GM18507 (cell line): ENCODE measurements around the gene PRELID2.
A peak's percentile ranks its signal among the peaks of the same experiment; 100 is the strongest.
"Not testable (repeated sequence)": the region's sequence is repeated elsewhere in the genome, so short reads cannot be mapped to it uniquely, and the experiment has no call there.

Source experiments
- DNase-seq: peaks from one replicate; pipeline ENCODE4 v3.0.0; 2011; ENCODE audit warnings: low read depth; ENCODE audit not compliant: insufficient read length; ENCODE audit errors: extremely low spot score
- FAIRE-seq: peaks from 2 replicates; lab custom pipeline; 2011; peaks lifted over from hg19 to GRCh38; lab: Jason Lieb, UNC

The PRELID2 gene

DNA sequence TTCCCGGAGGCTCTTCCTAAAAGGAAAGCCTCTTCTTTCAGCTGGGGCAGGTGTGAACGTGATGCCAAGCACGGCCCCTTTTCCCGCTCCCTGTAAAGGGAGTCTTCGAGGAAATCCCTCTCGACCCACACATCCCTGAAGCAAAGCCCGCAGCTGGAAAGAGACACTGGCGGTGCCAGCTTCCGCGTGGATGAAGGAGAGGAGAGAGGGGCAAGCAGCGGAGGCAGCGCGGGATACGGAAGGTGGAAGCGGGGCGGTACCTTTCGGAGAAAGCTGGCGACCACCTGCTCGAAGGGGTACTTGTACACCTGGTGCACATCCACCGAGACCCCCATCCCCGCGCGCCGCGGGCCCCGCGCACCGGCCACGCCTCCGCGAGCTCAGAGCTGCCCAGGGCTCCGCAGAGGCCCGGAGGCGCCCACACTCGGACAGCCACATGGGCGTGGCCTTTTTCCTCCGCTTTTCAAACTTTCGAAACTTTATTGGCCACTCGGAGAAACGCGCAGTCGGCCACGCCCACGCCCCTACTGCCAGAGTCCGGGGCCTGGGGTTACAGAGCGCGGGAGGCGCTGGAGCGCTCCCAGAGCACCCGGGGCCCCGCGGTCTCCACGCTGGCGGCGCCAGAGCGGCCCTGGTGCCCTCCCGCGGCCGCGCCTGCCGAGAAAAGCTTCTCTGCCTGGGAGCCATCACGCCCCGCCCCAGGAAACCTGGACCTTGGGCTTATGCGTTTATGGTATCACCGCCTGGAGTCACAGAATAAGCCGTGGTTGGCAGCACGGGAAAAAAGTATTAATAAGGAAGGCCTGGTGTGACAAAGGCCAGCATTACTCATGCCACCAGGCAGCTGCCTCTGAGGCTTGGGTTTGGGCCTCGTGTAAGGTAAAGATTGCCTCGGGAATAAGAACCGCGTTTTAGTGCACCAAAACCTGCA is at the start of gene PRELID2:
Gene PRELID2 (minus strand): TSS at position 426 of the 931 bp plus-strand sequence. CDS start 91 bp downstream, at position 335.
- no peak for FAIRE-seq

DNA sequence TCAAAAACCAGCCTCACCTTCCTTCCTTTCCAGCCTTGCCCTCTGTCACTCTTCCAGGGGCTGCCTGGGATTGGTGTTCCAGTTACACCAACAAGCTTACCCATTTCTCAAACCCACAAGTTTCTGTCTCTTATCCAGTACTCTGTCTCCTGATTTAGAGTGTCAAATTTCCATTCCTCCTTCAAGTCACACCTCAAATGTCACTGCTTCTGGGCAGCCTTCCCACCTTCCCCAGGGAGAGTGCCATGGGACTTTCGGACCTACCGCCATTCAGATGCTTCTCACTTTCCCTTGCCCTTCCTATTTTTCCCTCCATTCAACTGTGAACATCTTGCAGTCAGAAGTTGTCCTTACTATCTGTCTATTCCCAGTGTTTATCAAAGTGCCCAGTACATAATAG is 39.6 kb upstream of the PRELID2 start:
- no peak for DNase-seq

More for the DNA sequence above, at the start of gene PRELID2:
- peak; percentile 5 for DNase-seq

DNA sequence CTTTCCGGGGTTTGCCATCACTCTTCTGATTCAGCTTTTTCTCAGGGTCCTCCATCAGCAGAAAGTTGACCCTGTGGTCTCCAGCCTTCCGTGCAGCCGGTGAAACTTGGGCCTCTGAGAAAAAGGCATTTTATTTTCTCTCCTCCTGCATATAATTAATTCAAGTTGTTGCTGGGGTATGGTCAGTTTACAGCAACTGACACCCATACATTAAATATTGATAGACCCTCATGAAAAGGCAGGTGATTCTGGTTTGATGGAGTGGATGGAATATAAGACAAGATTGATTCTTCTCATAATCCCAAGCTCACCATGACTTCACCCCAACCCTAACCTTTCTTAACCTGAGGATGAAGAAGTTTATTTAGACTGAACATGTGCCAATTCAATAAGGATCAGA is 37.8 kb upstream of the PRELID2 start, which contains the start of gene GRXCR2:
Gene GRXCR2 (minus strand): TSS at position 101 of the 400 bp plus-strand sequence. CDS start 46 bp downstream, at position 55.
- FAIRE-seq (no peak), DNase-seq (no peak)

More for the DNA sequence above, 39.6 kb upstream of the PRELID2 start:
- no peak for FAIRE-seq

DNA sequence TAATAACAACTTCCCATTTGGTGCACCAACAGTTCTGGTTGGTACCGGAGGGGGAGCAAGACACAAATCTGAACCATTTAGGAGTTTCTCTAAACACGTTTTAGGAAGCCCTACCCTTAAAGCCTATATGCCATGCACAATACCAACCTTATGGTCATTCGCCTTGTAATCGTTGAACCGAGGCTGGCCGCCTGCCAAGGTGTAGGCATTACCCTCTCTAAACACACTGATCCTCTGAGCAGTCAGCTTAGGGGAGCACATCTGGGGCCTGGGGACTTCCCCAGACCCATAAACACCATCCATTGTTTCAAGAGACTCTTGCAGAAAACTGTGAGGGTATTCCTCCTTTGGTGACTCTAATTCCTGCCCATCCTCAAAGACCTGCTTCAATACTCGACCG is 37.3 kb upstream of the PRELID2 start:
- DNase-seq (no peak), FAIRE-seq (no peak)

DNA sequence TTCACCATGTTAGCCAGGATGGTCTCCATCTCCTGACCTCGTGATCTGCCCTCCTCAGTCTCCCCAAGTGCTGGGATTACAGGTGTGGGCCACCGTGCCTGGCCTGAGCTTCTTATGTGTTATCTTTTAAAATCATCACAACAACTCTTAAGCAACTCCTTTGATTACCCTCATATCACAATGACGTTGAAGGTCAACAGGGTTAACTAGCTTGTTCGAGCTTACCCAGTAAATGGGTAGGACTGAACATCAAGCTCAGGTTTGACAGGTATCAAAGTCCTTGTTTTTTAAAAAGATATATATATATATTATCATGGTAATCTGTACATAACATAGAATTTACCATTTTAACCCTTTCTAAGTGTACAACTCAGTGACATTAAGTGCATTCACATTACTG is 34.6 kb upstream of the PRELID2 start:
- FAIRE-seq = no peak
- DNase-seq = no peak

DNA sequence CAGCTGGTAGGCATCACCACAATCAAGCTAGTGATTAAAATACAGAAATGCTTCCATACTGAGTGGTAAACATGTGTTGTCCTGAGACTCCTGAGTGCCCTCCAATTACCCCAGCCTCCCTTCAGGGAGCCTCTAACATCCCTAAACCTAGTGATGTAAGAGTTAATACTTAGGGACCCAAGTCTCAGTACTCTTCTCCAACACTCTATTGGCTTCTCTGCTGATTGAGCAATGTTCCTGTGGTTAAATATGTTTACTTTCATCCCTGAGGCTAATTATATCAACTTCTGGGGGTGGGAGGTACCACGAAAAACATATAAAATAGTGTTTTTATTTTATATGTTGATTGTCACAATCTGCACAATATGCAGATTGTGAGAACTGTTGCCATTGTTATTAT is 32.7 kb upstream of the PRELID2 start:
- DNase-seq (no peak), FAIRE-seq (no peak)

DNA sequence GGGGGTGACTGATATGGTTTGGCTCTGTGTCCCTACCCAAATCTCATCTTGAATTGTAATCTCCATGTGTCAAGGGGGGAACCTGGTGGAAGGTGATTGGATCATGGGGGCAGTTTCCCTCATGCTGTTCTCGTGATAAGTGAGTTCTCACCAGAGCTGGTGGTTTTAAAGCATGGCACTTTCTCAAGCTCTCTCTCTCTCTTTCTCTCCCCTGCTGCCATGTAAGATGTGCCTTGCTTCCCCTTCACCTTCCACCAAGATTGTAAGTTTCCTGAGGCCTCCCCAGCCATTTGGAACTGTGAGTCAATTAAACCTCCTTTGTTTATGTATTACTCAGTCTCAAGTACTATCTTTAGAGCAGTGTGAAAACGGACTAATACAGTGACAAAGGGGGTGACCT is 29.3 kb upstream of the PRELID2 start:
- not testable (repeated sequence) for DNase-seq, FAIRE-seq

DNA sequence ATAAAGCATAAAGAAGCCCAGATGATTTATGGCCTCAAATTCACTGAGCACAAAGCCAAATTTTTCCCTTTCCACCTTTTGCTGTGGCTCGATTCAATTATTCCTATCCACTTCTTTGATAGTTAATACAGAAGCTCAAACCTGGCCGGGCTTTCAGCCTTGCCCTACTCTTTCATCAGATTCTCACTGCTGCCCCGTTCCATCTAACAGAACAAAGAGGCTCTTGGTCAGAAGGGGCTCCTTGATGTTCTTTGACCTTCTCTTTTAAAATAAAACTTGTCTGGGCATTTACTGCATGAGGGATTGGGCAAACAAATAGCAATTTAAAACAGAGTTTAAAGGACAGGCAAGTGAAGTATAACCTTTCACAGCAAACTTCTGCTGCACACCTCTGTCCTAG is 27.9 kb upstream of the PRELID2 start:
- DNase-seq = no peak
- no peak for FAIRE-seq

DNA sequence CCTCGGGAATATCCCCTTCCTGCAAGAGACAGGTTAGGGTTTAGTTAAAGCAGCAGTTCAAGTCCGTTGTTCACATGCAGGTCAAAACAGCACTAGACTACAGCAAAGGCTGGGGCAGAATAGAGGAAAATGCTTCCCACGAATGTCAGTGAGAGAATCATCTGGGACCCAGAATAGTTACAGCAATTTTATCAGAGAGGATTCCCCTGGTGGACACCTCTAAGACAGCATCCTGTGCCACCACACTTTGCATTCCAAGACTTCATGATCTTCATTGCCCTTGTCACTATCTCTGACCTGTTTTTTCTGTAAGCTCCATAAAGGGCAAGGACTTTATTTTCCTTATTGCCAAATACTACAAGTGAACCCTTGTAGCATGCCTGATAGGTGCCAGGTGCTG is 24.8 kb upstream of the PRELID2 start:
- FAIRE-seq (no peak), DNase-seq (no peak)

DNA sequence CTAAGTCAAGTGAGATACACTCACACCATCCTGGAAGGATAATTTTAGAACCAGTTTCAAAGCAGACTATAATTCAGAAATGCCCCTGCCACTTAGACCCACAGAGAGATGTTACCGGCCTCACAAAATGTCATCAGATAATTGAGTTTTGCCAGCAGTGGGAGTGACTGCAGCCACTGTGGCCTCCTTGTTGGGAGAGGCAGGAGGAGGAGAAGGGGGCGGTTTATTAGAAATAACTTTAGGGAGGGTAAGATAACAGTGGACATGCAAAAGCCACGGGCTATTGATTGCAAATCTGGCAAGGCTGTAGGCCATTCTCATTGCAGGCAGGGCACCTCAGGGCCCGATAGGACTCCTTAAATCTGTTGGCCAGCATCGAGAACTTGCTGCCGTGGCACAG is 24.3 kb upstream of the PRELID2 start:
- DNase-seq (no peak), FAIRE-seq (no peak)

DNA sequence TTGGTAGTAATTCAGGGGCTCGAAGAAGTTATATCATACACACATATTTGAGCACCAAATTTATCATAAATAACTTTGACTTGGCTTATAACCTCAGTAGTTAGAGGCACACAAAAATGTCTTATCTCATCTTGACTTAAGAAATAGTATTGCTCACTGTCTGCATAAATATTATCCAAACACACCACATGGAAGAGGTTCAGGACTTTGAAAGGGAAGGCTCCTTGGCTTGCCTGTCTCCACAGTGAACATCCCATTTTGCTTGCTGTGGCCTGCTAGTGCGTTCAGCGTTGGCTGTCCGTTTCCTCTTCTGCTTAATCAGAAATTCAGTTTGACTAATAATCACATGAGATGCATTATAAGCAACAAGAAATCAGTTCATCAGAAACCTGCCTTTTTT is 23.8 kb upstream of the PRELID2 start:
- FAIRE-seq (no peak), DNase-seq (no peak)

DNA sequence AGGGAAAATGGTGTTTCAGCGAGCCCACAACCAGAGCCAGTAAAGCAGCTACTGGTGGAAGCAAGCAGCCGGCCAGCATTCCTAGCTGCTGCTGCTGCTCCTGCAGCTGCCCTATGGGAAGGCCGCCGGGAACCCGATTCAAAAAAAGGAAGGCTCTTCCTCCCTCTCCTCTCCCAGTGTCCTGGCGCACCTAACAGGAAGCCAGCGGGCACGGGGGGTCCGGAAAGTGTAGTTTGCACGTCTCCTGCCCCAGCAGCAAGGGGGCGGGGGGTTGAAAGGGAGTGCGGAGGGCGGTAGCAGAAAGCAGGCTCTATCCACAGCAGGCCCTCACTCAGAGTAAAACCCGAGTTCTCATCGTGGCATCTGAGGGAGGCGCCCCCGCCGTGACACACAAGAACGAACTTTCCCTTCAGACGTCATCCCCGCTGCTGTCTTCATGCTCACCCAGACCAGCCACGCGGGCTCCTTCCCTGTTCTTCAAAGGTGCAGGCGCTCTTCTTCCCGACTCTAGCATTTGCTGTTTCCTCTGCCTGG is 21.2 kb upstream of the PRELID2 start:
- DNase-seq = no peak
- no peak for FAIRE-seq

DNA sequence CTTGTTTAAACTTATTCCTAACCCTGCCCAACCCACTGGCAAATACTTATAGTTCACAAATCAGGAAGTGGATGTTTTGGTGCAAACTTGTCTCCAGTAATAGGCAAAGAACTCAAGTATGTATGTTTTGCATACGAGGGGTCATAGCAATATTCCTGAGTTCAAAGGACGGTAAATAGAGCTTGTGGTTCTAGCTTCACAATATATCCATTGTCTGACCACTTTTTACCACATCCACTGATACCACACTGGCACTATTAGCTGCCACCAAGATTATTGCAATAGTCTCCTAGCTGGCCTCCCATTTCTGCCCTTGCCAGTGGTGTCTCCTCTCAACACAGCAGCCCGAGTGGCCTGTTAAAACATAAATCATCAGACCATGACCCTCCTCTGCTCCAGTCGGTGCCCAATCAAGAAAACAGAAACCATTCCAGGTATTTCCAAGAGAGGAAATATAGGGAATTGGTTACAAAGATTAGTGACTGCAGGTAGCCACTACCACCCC is 20.7 kb upstream of the PRELID2 start:
- DNase-seq = no peak
- FAIRE-seq = no peak

DNA sequence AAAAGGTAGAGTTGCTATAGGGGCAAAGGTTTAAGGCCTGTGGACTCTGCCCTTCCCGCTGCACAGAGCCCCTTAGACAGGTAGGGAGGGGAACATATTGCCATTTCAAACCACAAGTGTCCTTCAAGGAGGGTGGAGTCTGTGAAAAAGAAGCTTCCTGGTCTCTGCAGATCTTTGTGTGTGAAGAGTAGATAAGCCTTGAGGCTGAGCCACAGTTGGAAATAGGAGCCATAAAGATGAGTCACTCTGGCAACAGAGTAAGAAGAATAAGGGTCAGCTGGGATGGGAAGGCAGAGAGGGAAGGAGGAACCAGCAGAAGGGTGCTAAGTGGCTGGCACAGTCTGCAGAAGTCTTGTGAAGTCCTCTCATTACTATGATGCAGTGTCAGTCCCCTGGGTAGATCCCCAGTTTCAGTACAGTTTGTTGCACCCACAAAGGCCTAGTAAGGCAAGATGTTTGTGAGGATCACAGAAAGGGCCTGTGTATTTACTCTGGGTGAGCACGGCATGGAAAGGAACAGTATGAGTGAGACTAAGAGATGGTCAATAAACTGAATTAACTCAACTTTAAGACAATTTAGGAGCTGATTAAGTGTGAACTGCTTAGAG is 19.6 kb upstream of the PRELID2 start:
- DNase-seq (no peak), FAIRE-seq (no peak)

DNA sequence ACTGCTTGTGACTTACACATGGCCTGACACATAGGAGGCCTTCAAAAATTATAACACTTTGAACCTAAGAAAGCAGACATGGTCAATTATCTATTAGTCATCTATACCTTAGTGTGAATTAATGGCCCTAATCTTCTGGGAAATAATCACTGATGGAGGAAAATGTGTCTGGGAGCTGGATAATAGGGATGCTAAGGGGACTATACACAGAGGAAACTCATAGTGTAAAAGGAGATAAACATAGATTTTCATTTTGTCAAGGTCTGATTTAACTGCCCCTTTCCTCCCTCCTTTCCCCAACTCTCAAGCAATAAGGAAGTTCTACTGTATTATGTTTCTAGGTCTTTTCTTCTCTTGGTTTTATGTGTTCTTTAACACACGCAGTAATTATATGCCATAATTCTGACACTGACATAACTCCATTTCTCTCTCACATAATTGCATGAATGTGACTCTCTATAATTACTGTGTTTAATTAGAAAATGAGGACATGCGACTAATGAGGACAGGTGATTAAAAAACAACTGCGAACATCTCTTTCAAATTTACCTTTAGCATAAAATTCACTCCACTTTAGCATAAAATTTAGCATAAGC is 18.7 kb upstream of the PRELID2 start:
- DNase-seq = no peak
- FAIRE-seq = no peak

DNA sequence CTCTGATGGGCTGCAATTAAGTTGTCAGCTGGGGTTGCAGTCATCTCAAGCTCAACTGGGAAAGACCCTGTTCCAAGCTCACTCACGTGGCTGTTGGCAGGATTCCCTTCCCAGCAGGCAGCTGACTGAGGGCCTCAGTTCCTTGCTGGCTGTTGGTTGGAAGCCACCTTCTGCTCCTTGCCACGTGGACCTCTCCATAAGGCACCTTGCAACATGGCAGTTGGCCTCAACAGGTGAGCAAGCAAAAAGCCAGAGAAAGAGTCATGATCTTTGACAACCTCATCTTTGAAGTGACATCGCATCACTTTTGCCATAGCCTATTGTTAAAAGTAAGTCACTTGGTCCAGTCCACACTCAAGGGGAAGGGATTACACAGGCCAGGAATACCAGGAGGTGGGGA is 17.8 kb upstream of the PRELID2 start:
- FAIRE-seq = no peak

DNA sequence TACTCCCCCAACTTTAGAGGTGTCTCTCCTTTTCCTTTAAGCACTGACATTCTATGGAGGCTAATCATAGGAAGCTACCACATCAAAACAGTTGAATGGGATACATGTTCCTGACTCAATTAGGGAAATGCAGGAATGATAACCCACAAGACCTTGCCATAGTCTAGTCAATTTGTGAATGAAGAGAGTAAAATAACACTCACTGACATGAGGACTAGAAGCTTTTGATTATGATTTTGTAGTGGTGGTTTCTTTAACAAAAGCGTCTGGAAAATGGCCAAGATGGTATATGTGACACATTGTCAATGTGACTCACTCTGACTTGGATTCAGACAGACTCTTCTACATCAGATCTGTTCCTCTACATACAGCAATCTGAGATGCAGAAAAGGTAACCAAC is 13.7 kb upstream of the PRELID2 start:
- DNase-seq (no peak), FAIRE-seq (no peak)

More for the DNA sequence above, 17.8 kb upstream of the PRELID2 start:
- DNase-seq = no peak

DNA sequence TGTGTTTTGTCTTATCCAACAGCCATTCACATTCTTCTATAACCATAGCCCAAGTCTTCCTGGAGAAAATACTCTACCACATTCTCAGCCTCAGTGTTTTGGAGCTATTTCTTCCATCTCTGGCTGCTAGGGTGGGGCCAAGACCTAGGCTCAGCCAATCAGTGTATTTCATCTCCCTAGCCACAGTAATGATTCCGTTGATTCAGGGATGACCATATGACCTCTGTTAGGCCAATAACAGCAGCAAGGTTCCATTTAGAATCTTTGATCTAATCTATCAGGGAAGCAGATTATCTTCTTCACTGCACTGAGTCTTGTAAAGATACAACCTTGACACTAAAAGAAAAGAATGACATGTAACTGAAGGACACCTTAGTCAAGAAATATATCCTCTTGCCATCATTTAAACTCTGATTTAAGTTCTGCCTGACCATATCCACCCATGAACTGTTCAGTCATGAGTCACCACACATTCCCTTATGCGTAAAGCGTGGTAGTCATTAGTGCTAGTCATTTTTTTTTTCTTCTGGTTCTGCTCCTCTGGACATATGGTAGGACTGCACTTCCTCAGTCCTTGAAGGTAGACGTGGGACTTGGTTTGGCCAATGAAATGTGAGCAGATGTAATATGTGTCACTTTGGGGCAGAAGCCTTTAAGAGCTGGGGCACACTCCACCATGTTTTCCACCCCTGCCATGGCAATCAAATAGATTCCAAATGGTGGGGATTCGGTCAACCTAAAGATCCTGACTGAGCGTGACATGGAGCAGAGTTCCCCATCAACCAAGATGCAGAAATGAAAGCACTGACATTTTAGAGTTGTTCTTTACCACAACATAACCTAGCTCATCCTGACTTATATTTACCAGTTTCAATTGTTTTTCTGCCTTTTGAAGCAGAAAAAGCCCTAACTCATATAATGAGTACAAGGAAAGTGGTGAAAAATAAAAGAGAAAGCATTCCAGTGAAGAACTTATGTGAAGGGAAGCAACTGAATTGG is 12.7 kb upstream of the PRELID2 start:
- FAIRE-seq = no peak
- DNase-seq = no peak

DNA sequence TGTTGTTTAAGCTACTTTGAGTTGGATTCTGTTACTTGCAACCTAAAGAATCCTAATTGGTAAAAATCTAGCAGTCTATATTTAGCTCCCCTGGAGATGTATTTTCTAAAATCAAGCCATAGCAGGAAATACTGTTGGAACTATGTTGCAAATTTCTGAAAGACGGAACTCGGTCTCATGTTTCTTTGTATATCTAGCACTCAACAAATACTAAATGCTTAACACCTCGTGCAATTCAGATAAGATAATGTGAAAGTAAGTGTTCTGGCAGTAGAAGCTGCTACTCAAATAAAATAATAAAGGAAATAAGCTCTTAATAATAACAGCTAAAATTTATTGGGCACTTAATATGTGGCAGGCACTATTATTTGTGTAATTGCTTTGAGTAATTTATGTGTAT is 10.9 kb upstream of the PRELID2 start:
- no peak for DNase-seq
- no peak for FAIRE-seq
